BE2C (cell line): Measurements from ENCODE around the gene HDAC8.
A peak's percentile ranks its signal among the peaks of the same experiment; 100 is the strongest.

Experiments
- DNase-seq: peaks from one replicate; pipeline ENCODE4 v3.0.0-alpha.2; 2020
- H3K27me3 ChIP-seq: fragments of 250-450 bp; sonication (Bioruptor Pico); 2 replicates; pipeline ENCODE4 v1.5.1; 2020; ENCODE audit warnings: mild to moderate bottlenecking
- H3K36me3 ChIP-seq: fragments of 250-450 bp; sonication (Bioruptor Pico); 2 replicates; pipeline ENCODE4 v1.5.1; 2020; ENCODE audit warnings: mild to moderate bottlenecking
- H3K4me1 ChIP-seq: fragments of 250-450 bp; sonication (Bioruptor Pico); 2 replicates; pipeline ENCODE4 v1.5.1; 2020
- H3K4me3 ChIP-seq: 2 replicates; pipeline ENCODE4 v1.5.1; 2011; ENCODE audit warnings: low read depth, low read length
- H3K9me3 ChIP-seq: fragments of 250-450 bp; sonication (Bioruptor Pico); 2 replicates; pipeline ENCODE4 v1.5.1; 2020
- CTCF ChIP-seq: IDR thresholded peaks from 2 replicates; pipeline ENCODE4 v1.5.1; 2012; ENCODE audit warnings: mild to moderate bottlenecking, low read depth, low read length

The HDAC8 gene

GRCh38 chrX:72316408-72317110 lies 256.1 kb downstream of the HDAC8 start:
- H3K4me1 ChIP-seq: no peaks in the 10 kb centered on the region
- TF ChIP-seq CTCF: no peak
- no peak overlapping the region for H3K4me3 ChIP-seq
- no peaks in the 10 kb centered on the region for H3K9me3 ChIP-seq
- H3K27me3 ChIP-seq: no peaks in the 10 kb centered on the region
- no peaks in the 10 kb centered on the region for H3K36me3 ChIP-seq
- no peak for DNase-seq

- no peaks in the 10 kb centered on the region for H3K27me3 ChIP-seq
- H3K4me3 ChIP-seq: no peak overlapping the region
- H3K36me3 ChIP-seq: no peaks in the 10 kb centered on the region
- no peak for DNase-seq
- no peaks in the 10 kb centered on the region for H3K9me3 ChIP-seq
- no peaks in the 10 kb centered on the region for H3K4me1 ChIP-seq
- no peak for TF ChIP-seq CTCF
These were observed 257.8 kb downstream of the HDAC8 start for GRCh38 chrX:72314881-72315280.

- no peak overlapping the region for H3K4me3 ChIP-seq
- DNase-seq: no peak
- H3K9me3 ChIP-seq: no peaks in the 10 kb centered on the region
- no peaks in the 10 kb centered on the region for H3K36me3 ChIP-seq
- H3K27me3 ChIP-seq: no peaks in the 10 kb centered on the region
- peaks cover 5% of the 10 kb centered on the region for H3K4me1 ChIP-seq
- TF ChIP-seq CTCF: no peak
These were observed 258.7 kb downstream of the HDAC8 start for GRCh38 chrX:72313707-72314641.

- TF ChIP-seq CTCF: no peak
- H3K4me3 ChIP-seq: no peak overlapping the region
- peaks cover 8% of the 10 kb centered on the region for H3K27me3 ChIP-seq
- no peaks in the 10 kb centered on the region for H3K9me3 ChIP-seq
- peaks cover 5% of the 10 kb centered on the region for H3K4me1 ChIP-seq
- DNase-seq: no peak
- no peaks in the 10 kb centered on the region for H3K36me3 ChIP-seq
These were observed 260.2 kb downstream of the HDAC8 start for GRCh38 chrX:72312311-72312940.

- Histone ChIP-seq H3K4me1 (peaks cover 5% of the 10 kb centered on the region), H3K36me3 (no peaks in the 10 kb centered on the region), H3K4me3 (peak overlapping the region; percentile 45), H3K27me3 (peaks cover 21% of the 10 kb centered on the region), H3K9me3 (no peaks in the 10 kb centered on the region)
- DNase-seq: no peak
- TF ChIP-seq CTCF: no peak
These were observed 263.2 kb downstream of the HDAC8 start for GRCh38 chrX:72309297-72310071.
